Colonic mucosa (tissue), 4 donors: ENCODE data around the gene C2CD4D. TPM values are rescaled to one million over a fixed set of nuclear protein-coding genes. Genes with fewer than 3 reads are reported as not detected.

Source experiments
- DNase-seq: peaks from one replicate; pipeline ENCODE4 v3.0.0-alpha.2; 2020
- H3K27ac ChIP-seq: fragments of 200-600 bp; one replicate; pipeline ENCODE4 v1.8.0; 2021
- H3K27me3 ChIP-seq: fragments of 200-600 bp; one replicate; pipeline ENCODE4 v1.8.0; 2021
- H3K36me3 ChIP-seq: fragments of 200-600 bp; one replicate; pipeline ENCODE4 v1.8.0; 2021
- H3K4me1 ChIP-seq: fragments of 200-600 bp; one replicate; pipeline ENCODE4 v1.8.0; 2021; ENCODE audit warnings: mild to moderate bottlenecking
- H3K4me3 ChIP-seq: fragments of 200-600 bp; one replicate; pipeline ENCODE4 v1.8.0; 2021
- H3K9ac ChIP-seq, 2 donors: one replicate each; pipeline ENCODE4 v1.7.0; 2013; ENCODE audit warnings: control low read depth in 2 of 2, low read depth in 2 of 2, low read length in 2 of 2
- H3K9me3 ChIP-seq: fragments of 200-600 bp; one replicate; pipeline ENCODE4 v1.8.0; 2021
- CTCF ChIP-seq: fragments of 200-600 bp; IDR thresholded peaks from one replicate; pipeline ENCODE4 v1.8.0; 2022; ENCODE audit warnings: antibody characterized with exemption, mild to moderate bottlenecking
- intact Hi-C: fragments of 100-400 bp; cut with DNase I; formaldehyde crosslinking; loops from one replicate; pipeline ENCODE4 v1.14.1; 2022
- total RNA-seq, 2 donors: library from RNA; stranded (reverse); fragmentation: NEBNext Ultra II Directional in 1 of 2; extraction: Animal tissue kit (Norgen Biotek cat#: 25700) in 1 of 2; gene quantifications; one replicate each; pipeline ENCODE4 v1.2.1, GENCODE V29; 2021
- donor health status: healthy.
- donor health status: DM: no; HTN: no; CAD: no.
- donor health status: DM: no; HTN: no; CAD: no.

The C2CD4D gene
- total RNA-seq, 2 donors from 2014 or later: 0.85 to 1.6 TPM

- no peak overlapping the region for H3K27ac ChIP-seq
- no peak for TF ChIP-seq CTCF
- intact Hi-C loops: no loop called here
- no peak overlapping the region for H3K9ac ChIP-seq
- no peaks in the 10 kb centered on the region for H3K9me3 ChIP-seq
- no peaks in the 10 kb centered on the region for H3K4me1 ChIP-seq
- no peak for DNase-seq
- no peak overlapping the region for H3K4me3 ChIP-seq
- no peaks in the 10 kb centered on the region for H3K27me3 ChIP-seq
- H3K36me3 ChIP-seq: no peaks in the 10 kb centered on the region
These were observed 30.2 kb downstream of the C2CD4D start for GRCh38 chr1:151809290-151809984.

DNA sequence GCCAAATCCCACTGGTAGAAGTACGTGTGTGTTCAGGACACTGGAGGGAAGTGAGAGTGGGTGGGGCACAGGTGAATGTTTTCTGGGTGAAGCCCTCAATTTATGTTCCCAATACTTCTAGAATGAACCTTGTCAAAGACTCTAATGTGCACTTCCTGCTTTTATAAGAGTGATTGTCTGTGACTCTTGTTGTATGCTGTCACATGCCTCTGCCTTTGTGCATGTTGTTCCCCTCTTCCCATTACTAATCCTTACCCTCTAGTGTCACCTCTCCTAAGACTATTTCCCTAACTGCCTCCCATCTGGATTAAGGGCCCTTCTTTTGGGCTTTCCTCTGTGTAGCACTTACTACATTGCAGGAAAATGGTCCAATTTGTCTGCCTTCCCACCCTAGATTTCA is 31.9 kb downstream of the C2CD4D start:
- intact Hi-C loops: no loop called here
- Histone ChIP-seq H3K9me3 (no peaks in the 10 kb centered on the region), H3K4me3 (no peak overlapping the region), H3K4me1 (no peaks in the 10 kb centered on the region), H3K36me3 (no peaks in the 10 kb centered on the region), H3K27ac (no peak overlapping the region), H3K27me3 (no peaks in the 10 kb centered on the region), H3K9ac (no peak overlapping the region)
- DNase-seq: no peak
- TF ChIP-seq CTCF: no peak

DNA sequence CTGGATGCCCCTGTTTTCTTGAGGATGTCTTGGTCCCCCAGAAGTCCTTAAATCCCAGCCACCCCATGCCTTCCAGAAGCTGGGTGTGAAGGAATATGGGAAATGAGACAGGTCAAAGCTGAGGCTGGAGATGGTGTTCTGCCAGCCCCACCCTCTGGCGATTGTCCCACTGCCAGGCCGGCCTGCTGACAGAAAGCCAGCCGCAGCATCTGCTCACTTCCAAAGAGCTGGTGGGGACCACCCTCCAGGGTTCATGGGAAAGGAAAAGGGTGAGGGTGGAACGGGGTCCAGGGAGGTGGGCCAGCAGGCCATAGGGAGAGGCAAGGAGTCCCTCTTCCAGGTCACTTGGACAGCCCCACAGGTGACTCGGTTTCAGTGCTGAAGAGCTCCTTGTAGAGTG is 32.5 kb downstream of the C2CD4D start:
- no peak for TF ChIP-seq CTCF
- Histone ChIP-seq H3K36me3 (no peaks in the 10 kb centered on the region), H3K4me1 (no peaks in the 10 kb centered on the region), H3K9me3 (no peaks in the 10 kb centered on the region), H3K9ac (no peak overlapping the region), H3K4me3 (no peak overlapping the region), H3K27me3 (no peaks in the 10 kb centered on the region), H3K27ac (no peak overlapping the region)
- intact Hi-C loops: no loop called here
- DNase-seq: no peak

- intact Hi-C loops: no loop called here
- no peak for DNase-seq
- H3K27me3 ChIP-seq: no peaks in the 10 kb centered on the region
These were observed 33.5 kb downstream of the C2CD4D start for GRCh38 chr1:151806170-151806569.

DNA sequence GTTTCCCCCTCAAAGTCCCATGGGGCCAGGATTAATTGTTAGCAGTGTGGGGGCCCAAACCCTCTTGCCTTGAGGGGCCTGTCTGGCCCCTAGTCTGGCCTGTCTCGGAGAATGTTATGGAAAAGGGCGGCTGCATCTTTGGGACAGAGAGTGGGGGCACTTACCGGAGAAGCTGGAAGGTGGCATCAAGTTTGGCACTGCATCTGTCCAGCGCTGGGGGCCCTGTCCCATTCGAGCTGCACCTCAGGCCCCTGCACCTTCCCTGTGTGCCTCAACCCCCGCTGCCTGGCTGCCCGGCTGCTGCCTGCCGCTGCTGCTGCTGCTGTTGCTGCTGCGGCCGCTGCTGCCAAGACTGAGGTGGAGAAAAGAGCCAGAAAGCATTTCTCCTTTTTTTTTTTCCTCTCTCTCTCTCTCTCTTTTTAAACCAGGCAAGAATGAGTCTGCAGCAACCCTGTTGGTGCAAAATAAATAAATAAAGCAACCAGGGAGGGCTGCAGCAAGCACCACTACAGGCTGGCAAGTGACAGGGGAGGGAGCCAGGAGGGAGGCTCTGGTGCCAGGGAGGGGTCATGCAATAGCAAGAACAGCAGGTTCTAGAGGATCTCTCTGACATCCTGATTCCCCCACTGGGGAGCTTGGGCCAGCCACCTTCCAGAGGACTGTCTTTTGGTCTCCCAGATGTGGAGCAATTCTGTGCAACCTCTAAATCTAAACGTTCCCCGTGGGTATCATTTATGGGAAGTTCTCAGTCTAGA is 34.4 kb downstream of the C2CD4D start, which contains the start of gene LINGO4:
Gene LINGO4, minus strand, starts transcription at position 354 of the 755 bp plus-strand sequence. CDS start 2,715 bp downstream, outside the sequence.
- Histone ChIP-seq H3K4me1 (no peaks in the 10 kb centered on the region), H3K9ac (no peak within 1 kb of the TSS), H3K4me3 (no peak within 1 kb of the TSS), H3K9me3 (no peaks in the 10 kb centered on the region), H3K36me3 (no peaks in the 10 kb centered on the region), H3K27ac (no peak within 1 kb of the TSS), H3K27me3 (no peaks in the 10 kb centered on the region)
- DNase-seq: no peak
- intact Hi-C loops: no loop called here
- TF ChIP-seq CTCF: no peak

More at GRCh38 chr1:151806170-151806569, 33.5 kb downstream of the C2CD4D start:
- Histone ChIP-seq H3K4me3 (no peak overlapping the region), H3K36me3 (no peaks in the 10 kb centered on the region), H3K4me1 (no peaks in the 10 kb centered on the region), H3K27ac (no peak overlapping the region), H3K9me3 (no peaks in the 10 kb centered on the region), H3K9ac (no peak overlapping the region)
- no peak for TF ChIP-seq CTCF
